ENCODE results near the gene ENAH.

Gene ENAH

GRCh38 chr1:225529726-225530125 lies 123.2 kb downstream of the ENAH start:
- Histone ChIP-seq H3K4me2 (ENCODE audit: low read length) (no peak overlapping the region), H4K20me1 (ENCODE audit: insufficient read depth, low read length) (no peaks in the 10 kb centered on the region), H3K36me3 (ENCODE audit: insufficient read depth, low read length) (no peaks in the 10 kb centered on the region), H2AFZ (ENCODE audit: low read length) (no peak overlapping the region), H3K4me1 (ENCODE audit: insufficient read depth, low read length, severe bottlenecking) (no peaks in the 10 kb centered on the region), H3K9me2 (ENCODE audit: low read depth, low read length) (no peaks in the 10 kb centered on the region), H3K9me3 (ENCODE audit: low read length) (no peaks in the 10 kb centered on the region), H3K79me2 (ENCODE audit: insufficient read depth, low read length) (no peaks in the 10 kb centered on the region), H3F3A (ENCODE audit: insufficient read depth, low read length) (no peaks in the 10 kb centered on the region), H3K27ac (ENCODE audit: low read depth, low read length, poor library complexity, severe bottlenecking) (no peak overlapping the region), H3K27me3 (ENCODE audit: insufficient read depth, low read length) (no peaks in the 10 kb centered on the region), H3K9ac (ENCODE audit: low read length) (no peak overlapping the region), H3K4me3 (ENCODE audit: low read depth, low read length, poor library complexity, severe bottlenecking) (no peak overlapping the region)
- no peak for TF ChIP-seq CTCF (IDR thresholded peaks at IDR 0.05; ENCODE audit: low read length)
- no peak for TF ChIP-seq EZH2 (IDR thresholded peaks at IDR 0.05; ENCODE audit: borderline replicate concordance, low read length)

GRCh38 chr1:225527575-225527974 lies 125.3 kb downstream of the ENAH start:
- TF ChIP-seq CTCF (IDR thresholded peaks at IDR 0.05; ENCODE audit: low read length), result no peak
- no peak for TF ChIP-seq EZH2 (IDR thresholded peaks at IDR 0.05; ENCODE audit: borderline replicate concordance, low read length)
- Histone ChIP-seq H3K36me3 (ENCODE audit: insufficient read depth, low read length) (no peaks in the 10 kb centered on the region), H3K4me3 (ENCODE audit: low read depth, low read length, poor library complexity, severe bottlenecking) (no peak overlapping the region), H3K9me2 (ENCODE audit: low read depth, low read length) (no peaks in the 10 kb centered on the region), H3K4me2 (ENCODE audit: low read length) (no peak overlapping the region), H3K9ac (ENCODE audit: low read length) (no peak overlapping the region), H3K27ac (ENCODE audit: low read depth, low read length, poor library complexity, severe bottlenecking) (no peak overlapping the region), H3K79me2 (ENCODE audit: insufficient read depth, low read length) (no peaks in the 10 kb centered on the region), H3F3A (ENCODE audit: insufficient read depth, low read length) (no peaks in the 10 kb centered on the region), H3K4me1 (ENCODE audit: insufficient read depth, low read length, severe bottlenecking) (no peaks in the 10 kb centered on the region), H2AFZ (ENCODE audit: low read length) (no peak overlapping the region), H4K20me1 (ENCODE audit: insufficient read depth, low read length) (no peaks in the 10 kb centered on the region), H3K9me3 (ENCODE audit: low read length) (no peaks in the 10 kb centered on the region), H3K27me3 (ENCODE audit: insufficient read depth, low read length) (no peaks in the 10 kb centered on the region)

GRCh38 chr1:225526878-225527277 lies 126.0 kb downstream of the ENAH start:
- no peaks in the 10 kb centered on the region for H3K79me2 ChIP-seq (ENCODE audit: insufficient read depth, low read length)
- no peaks in the 10 kb centered on the region for H4K20me1 ChIP-seq (ENCODE audit: insufficient read depth, low read length)
- no peaks in the 10 kb centered on the region for H3K27me3 ChIP-seq (ENCODE audit: insufficient read depth, low read length)
- TF ChIP-seq CTCF (IDR thresholded peaks at IDR 0.05; ENCODE audit: low read length) (no peak), EZH2 (IDR thresholded peaks at IDR 0.05; ENCODE audit: borderline replicate concordance, low read length) (no peak)
- H3F3A ChIP-seq (ENCODE audit: insufficient read depth, low read length), result no peaks in the 10 kb centered on the region
- no peaks in the 10 kb centered on the region for H3K9me3 ChIP-seq (ENCODE audit: low read length)
- no peak overlapping the region for H3K9ac ChIP-seq (ENCODE audit: low read length)
- H3K4me2 ChIP-seq (ENCODE audit: low read length), result no peak overlapping the region
- no peak overlapping the region for H3K27ac ChIP-seq (ENCODE audit: low read depth, low read length, poor library complexity, severe bottlenecking)
- no peaks in the 10 kb centered on the region for H3K9me2 ChIP-seq (ENCODE audit: low read depth, low read length)
- no peak overlapping the region for H2AFZ ChIP-seq (ENCODE audit: low read length)
- H3K4me1 ChIP-seq (ENCODE audit: insufficient read depth, low read length, severe bottlenecking), result no peaks in the 10 kb centered on the region
- no peaks in the 10 kb centered on the region for H3K36me3 ChIP-seq (ENCODE audit: insufficient read depth, low read length)
- no peak overlapping the region for H3K4me3 ChIP-seq (ENCODE audit: low read depth, low read length, poor library complexity, severe bottlenecking)
